Trophoblast cell (in vitro differentiated cells and primary cell): ENCODE data around the gene FCER1G.

Source experiments
- DNase-seq, 2 donors: peaks; one replicate each; pipeline ENCODE4 v3.0.0-alpha.2; 2016
- H2AFZ ChIP-seq: 2 replicates; pipeline ENCODE4 v1.6.1; 2013; ENCODE audit warnings: low read length, moderate library complexity, mild to moderate bottlenecking; ENCODE audit not compliant: insufficient read depth, poor library complexity
- H2AK5ac ChIP-seq: 2 replicates; pipeline ENCODE4 v1.6.1; 2013; ENCODE audit warnings: mild to moderate bottlenecking, low read length
- H2BK120ac ChIP-seq: 2 replicates; pipeline ENCODE4 v1.6.1; 2013; ENCODE audit warnings: low read length, mild to moderate bottlenecking, moderate library complexity; ENCODE audit not compliant: insufficient read depth, poor library complexity
- H2BK12ac ChIP-seq: 2 replicates; pipeline ENCODE4 v1.6.1; 2013; ENCODE audit warnings: mild to moderate bottlenecking, low read length, moderate library complexity
- H2BK5ac ChIP-seq: 2 replicates; pipeline ENCODE4 v1.6.1; 2013; ENCODE audit warnings: low read length, low read depth, moderate library complexity, mild to moderate bottlenecking; ENCODE audit not compliant: poor library complexity
- H3K14ac ChIP-seq: 2 replicates; pipeline ENCODE4 v1.6.1; 2013; ENCODE audit warnings: mild to moderate bottlenecking, low read length
- H3K18ac ChIP-seq: 2 replicates; pipeline ENCODE4 v1.6.1; 2013; ENCODE audit warnings: mild to moderate bottlenecking, low read length
- H3K23ac ChIP-seq: 2 replicates; pipeline ENCODE4 v1.6.1; 2013; ENCODE audit warnings: low read length
- H3K27ac ChIP-seq: 2 replicates; pipeline ENCODE4 v1.5.1; 2013; ENCODE audit warnings: low read depth, mild to moderate bottlenecking, inconsistent platforms, low read length, moderate library complexity
- H3K27me3 ChIP-seq: 2 replicates; pipeline ENCODE4 v1.6.1; 2013; ENCODE audit warnings: inconsistent platforms, mild to moderate bottlenecking, low read length, moderate library complexity; ENCODE audit not compliant: insufficient read depth
- H3K36me3 ChIP-seq, 2 experiments: 1 replicate in 1 of 2; 2 replicates in 1 of 2; pipeline ENCODE4 v1.6.1; 2013; ENCODE audit warnings: low read length in 2 of 2, mild to moderate bottlenecking in 2 of 2, moderate library complexity in 1 of 2; ENCODE audit not compliant: insufficient read depth in 2 of 2, control insufficient read depth in 1 of 2
- H3K4ac ChIP-seq: 2 replicates; pipeline ENCODE4 v1.6.1; 2013; ENCODE audit warnings: low read depth, mild to moderate bottlenecking, low read length, moderate library complexity
- H3K4me1 ChIP-seq, 2 experiments: 1 replicate in 1 of 2; 2 replicates in 1 of 2; pipeline ENCODE4 v1.6.1; 2013; ENCODE audit warnings: low read length in 2 of 2, mild to moderate bottlenecking in 2 of 2, moderate library complexity in 1 of 2; ENCODE audit not compliant: insufficient read depth in 2 of 2, control insufficient read depth in 1 of 2
- H3K4me2 ChIP-seq: 2 replicates; pipeline ENCODE4 v1.6.1; 2013; ENCODE audit warnings: inconsistent platforms, mild to moderate bottlenecking, low read length, moderate library complexity
- H3K4me3 ChIP-seq: 2 replicates; pipeline ENCODE4 v1.5.1; 2013; ENCODE audit warnings: mild to moderate bottlenecking, low read depth, low read length, inconsistent platforms
- H3K79me1 ChIP-seq: one replicate; pipeline ENCODE4 v1.6.1; 2013; ENCODE audit warnings: low read length
- H3K79me2 ChIP-seq: 2 replicates; pipeline ENCODE4 v1.6.1; 2013; ENCODE audit warnings: low read length, mild to moderate bottlenecking; ENCODE audit not compliant: control insufficient read depth, insufficient read depth, poor library complexity
- H3K9ac ChIP-seq: 2 replicates; pipeline ENCODE4 v1.6.1; 2013; ENCODE audit warnings: mild to moderate bottlenecking, low read length
- H3K9me3 ChIP-seq: 2 replicates; pipeline ENCODE4 v1.6.1; 2013; ENCODE audit warnings: low read depth, mild to moderate bottlenecking, control low read depth, inconsistent platforms, low read length; ENCODE audit not compliant: insufficient read depth
- H4K12ac ChIP-seq: 2 replicates; pipeline ENCODE4 v1.6.1; 2013; ENCODE audit warnings: low read depth, mild to moderate bottlenecking, low read length, moderate library complexity
- H4K8ac ChIP-seq: 2 replicates; pipeline ENCODE4 v1.6.1; 2013; ENCODE audit warnings: low read depth, mild to moderate bottlenecking, low read length, moderate library complexity
- H4K91ac ChIP-seq: one replicate; pipeline ENCODE4 v1.6.1; 2013; ENCODE audit warnings: low read depth, mild to moderate bottlenecking, low read length, moderate library complexity
- WGBS: extraction: QIAGEN DNeasy Blood & Tissue Kit; methylation state at CpG from one replicate; pipeline ENCODE4 v1.1.7; 2013; ENCODE audit warnings: missing lambda C conversion rate; ENCODE audit not compliant: insufficient read length, insufficient coverage; ENCODE audit errors: extremely low coverage; 5-methylcytosine and 5-hydroxymethylcytosine counted together

Gene FCER1G

GRCh38 chr1:161206411-161207140 lies 8.5 kb upstream of the FCER1G start:
- Histone ChIP-seq H4K12ac (no peak overlapping the region), H3K4me1 (peaks cover 5 to 7% of the 10 kb centered on the region in 2 experiments), H3K36me3 (peaks cover 29 to 35% of the 10 kb centered on the region in 2 experiments), H3K14ac (no peak overlapping the region), H2BK120ac (no peak overlapping the region), H2BK5ac (no peak overlapping the region), H3K23ac (no peak overlapping the region), H3K9me3 (no peaks in the 10 kb centered on the region), H3K79me1 (peaks cover 7% of the 10 kb centered on the region), H4K91ac (no peak overlapping the region), H3K18ac (no peak overlapping the region), H3K27ac (no peak overlapping the region), H3K4ac (no peak overlapping the region), H2AFZ (no peak overlapping the region), H3K4me2 (no peak overlapping the region), H2AK5ac (no peak overlapping the region), H3K27me3 (no peaks in the 10 kb centered on the region), H4K8ac (no peak overlapping the region), H3K4me3 (no peak overlapping the region), H3K79me2 (peaks cover 4% of the 10 kb centered on the region), H3K9ac (no peak overlapping the region), H2BK12ac (no peak overlapping the region)
- DNase-seq, result no peak
- no CpG with 5 or more reads among the region's 12 CpGs for whole genome bisulfite sequencing

- no peak for DNase-seq
These were observed 7.9 kb upstream of the FCER1G start for GRCh38 chr1:161207173-161207572.

GRCh38 chr1:161209790-161210409 lies 5.2 kb upstream of the FCER1G start:
- Histone ChIP-seq H3K79me1 (no peaks in the 10 kb centered on the region), H3K23ac (no peak overlapping the region), H2AFZ (no peak overlapping the region)

More at GRCh38 chr1:161207173-161207572, 7.9 kb upstream of the FCER1G start:
- Histone ChIP-seq H3K18ac (no peak overlapping the region), H4K12ac (no peak overlapping the region), H2AK5ac (no peak overlapping the region), H2AFZ (no peak overlapping the region), H3K9me3 (no peaks in the 10 kb centered on the region), H3K27ac (no peak overlapping the region), H2BK120ac (no peak overlapping the region), H3K4me1 (peaks cover 3 to 4% of the 10 kb centered on the region in 2 experiments), H3K4ac (no peak overlapping the region), H2BK12ac (no peak overlapping the region), H3K36me3 (peaks cover 33 to 40% of the 10 kb centered on the region in 2 experiments), H3K9ac (no peak overlapping the region), H3K79me1 (peaks cover 5% of the 10 kb centered on the region), H4K8ac (no peak overlapping the region), H3K4me2 (no peak overlapping the region), H3K4me3 (no peak overlapping the region), H4K91ac (no peak overlapping the region), H3K23ac (no peak overlapping the region), H3K27me3 (no peaks in the 10 kb centered on the region), H3K14ac (no peak overlapping the region), H2BK5ac (no peak overlapping the region), H3K79me2 (peaks cover 4% of the 10 kb centered on the region)
- WGBS, result no CpG with 5 or more reads among the region's 8 CpGs

GRCh38 chr1:161214369-161214768 lies 726 bp upstream of the FCER1G start:
- Histone ChIP-seq H3K79me2 (no peaks in the 10 kb centered on the region), H3K27ac (no peak overlapping the region), H3K4me1 (peaks cover 19 to 24% of the 10 kb centered on the region in 2 experiments), H3K9me3 (peaks cover 2% of the 10 kb centered on the region), H3K23ac (no peak overlapping the region), H4K12ac (no peak overlapping the region), H3K4me3 (no peak overlapping the region), H2BK120ac (no peak overlapping the region), H2AFZ (no peak overlapping the region), H2BK12ac (no peak overlapping the region), H3K4me2 (no peak overlapping the region), H4K91ac (no peak overlapping the region), H3K36me3 (peaks cover 35 to 48% of the 10 kb centered on the region in 2 experiments), H4K8ac (no peak overlapping the region), H3K4ac (no peak overlapping the region), H2AK5ac (no peak overlapping the region), H3K18ac (no peak overlapping the region), H2BK5ac (no peak overlapping the region), H3K14ac (no peak overlapping the region), H3K9ac (no peak overlapping the region), H3K27me3 (no peaks in the 10 kb centered on the region), H3K79me1 (peaks cover 11% of the 10 kb centered on the region)
- no CpG with 5 or more reads among the region's 9 CpGs for WGBS
- DNase-seq, result no peak

More at GRCh38 chr1:161209790-161210409, 5.2 kb upstream of the FCER1G start:
- Histone ChIP-seq H3K18ac (no peak overlapping the region), H3K27ac (no peak overlapping the region), H3K4me1 (peaks cover 0 to under 1% of the 10 kb centered on the region in 2 experiments), H3K9me3 (peaks cover 2% of the 10 kb centered on the region), H4K12ac (no peak overlapping the region), H3K4me3 (no peak overlapping the region), H3K14ac (no peak overlapping the region), H2BK12ac (no peak overlapping the region), H3K4ac (no peak overlapping the region), H3K9ac (no peak overlapping the region), H2AK5ac (no peak overlapping the region), H3K4me2 (no peak overlapping the region), H2BK120ac (no peak overlapping the region), H4K8ac (no peak overlapping the region), H4K91ac (no peak overlapping the region), H3K27me3 (no peaks in the 10 kb centered on the region), H3K79me2 (no peaks in the 10 kb centered on the region), H3K36me3 (peaks cover 44 to 62% of the 10 kb centered on the region in 2 experiments), H2BK5ac (no peak overlapping the region)
- peak; percentile 74 to 88 for DNase-seq
- no CpG with 5 or more reads among the region's 11 CpGs for WGBS
